ENCODE results near the gene CTNNA2. TPM values are rescaled to one million over a fixed set of nuclear protein-coding genes. Genes with fewer than 3 reads are reported as not detected.

CTNNA2 gene
- total RNA-seq, 1 experiment from 2014 or later: 5.5 TPM

DNA sequence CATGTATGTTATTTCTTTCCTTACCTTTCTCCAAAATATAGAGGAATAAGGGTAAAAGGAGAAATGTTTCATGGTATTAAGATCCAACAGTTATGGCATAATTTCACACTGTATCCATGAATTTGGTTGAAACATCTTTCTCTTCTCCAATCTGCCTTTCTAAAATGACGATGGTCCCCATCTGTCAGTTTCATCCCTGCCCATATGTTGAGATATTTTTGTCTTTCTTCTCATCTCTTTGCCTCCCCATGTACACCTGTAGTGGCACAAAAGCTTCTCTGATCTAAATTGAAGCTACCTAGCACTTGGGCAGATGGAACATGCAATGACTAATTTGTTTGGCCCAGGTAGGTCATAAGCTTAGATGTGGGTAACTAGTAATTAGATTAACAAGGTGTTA is 882.4 kb downstream of the CTNNA2 start:
- Histone ChIP-seq H3K79me1 (ENCODE audit: insufficient read depth, low read depth, low read length, poor library complexity, severe bottlenecking) (no peaks in the 10 kb centered on the region), H3K79me2 (ENCODE audit: insufficient read depth, low read length) (no peaks in the 10 kb centered on the region), H2BK12ac (ENCODE audit: insufficient read length, low read depth, low read length) (no peak overlapping the region), H3K9ac (ENCODE audit: extremely low read depth, insufficient read length, low read length) (no peak overlapping the region), H3K27me3 (ENCODE audit: insufficient read depth, low read length) (no peaks in the 10 kb centered on the region), H4K91ac (ENCODE audit: insufficient read length, low read depth, low read length) (no peak overlapping the region), H3K9me3 (ENCODE audit: control insufficient read depth, low read depth, low read length) (no peaks in the 10 kb centered on the region), H3K56ac (ENCODE audit: insufficient read length, low read depth, low read length) (no peak overlapping the region), H2BK15ac (ENCODE audit: low read depth, low read length) (no peak overlapping the region), H3K23ac (ENCODE audit: insufficient read length, low read depth, low read length) (no peak overlapping the region), H3K4me1 (ENCODE audit: insufficient read depth, low read length) (no peaks in the 10 kb centered on the region), H3K23me2 (ENCODE audit: insufficient read length, low read depth, low read length, poor library complexity, severe bottlenecking) (no peaks in the 10 kb centered on the region), H3K18ac (ENCODE audit: insufficient read length, low read depth, low read length) (no peak overlapping the region), H2AK5ac (ENCODE audit: insufficient read length, low read length) (no peak overlapping the region), H4K20me1 (ENCODE audit: control insufficient read depth, insufficient read depth, insufficient read length) (no peaks in the 10 kb centered on the region), H2BK120ac (ENCODE audit: low read depth, low read length, poor library complexity, severe bottlenecking) (no peak overlapping the region), H2BK5ac (ENCODE audit: insufficient read length, low read length) (no peak overlapping the region), H2AFZ (ENCODE audit: low read length) (no peak overlapping the region), H3K14ac (ENCODE audit: insufficient read depth, low read length) (no peak overlapping the region), H3K4me2 (ENCODE audit: insufficient read depth, insufficient read length, low read length) (no peak overlapping the region), H3K4ac (ENCODE audit: low read depth, low read length) (no peak overlapping the region), H2BK20ac (ENCODE audit: low read depth, low read length, poor library complexity, severe bottlenecking) (no peak overlapping the region), H3T11ph (ENCODE audit: low read length) (no peak overlapping the region), H3K27ac (ENCODE audit: insufficient read length, low read depth, low read length) (no peak overlapping the region), H4K5ac (ENCODE audit: insufficient read length, low read depth, low read length) (no peak overlapping the region), H4K8ac (replicated peaks; ENCODE audit: insufficient read length, low read depth, low read length) (no peak overlapping the region)
- no peaks in the 10 kb centered on the region for H3K4me1 Mint-ChIP-seq
- no peak overlapping the region for H3K4me3 Mint-ChIP-seq
- H3K27me3 Mint-ChIP-seq (ENCODE audit: low read depth): no peaks in the 10 kb centered on the region; the same call in none of the 2 replicates
- no CpG with 5 or more reads among the region's 1 CpG for WGBS (ENCODE audit: extremely low coverage, insufficient read length, low lambda C conversion rate)
- DNase-seq: no peak
- TF ChIP-seq, protein P1, sequence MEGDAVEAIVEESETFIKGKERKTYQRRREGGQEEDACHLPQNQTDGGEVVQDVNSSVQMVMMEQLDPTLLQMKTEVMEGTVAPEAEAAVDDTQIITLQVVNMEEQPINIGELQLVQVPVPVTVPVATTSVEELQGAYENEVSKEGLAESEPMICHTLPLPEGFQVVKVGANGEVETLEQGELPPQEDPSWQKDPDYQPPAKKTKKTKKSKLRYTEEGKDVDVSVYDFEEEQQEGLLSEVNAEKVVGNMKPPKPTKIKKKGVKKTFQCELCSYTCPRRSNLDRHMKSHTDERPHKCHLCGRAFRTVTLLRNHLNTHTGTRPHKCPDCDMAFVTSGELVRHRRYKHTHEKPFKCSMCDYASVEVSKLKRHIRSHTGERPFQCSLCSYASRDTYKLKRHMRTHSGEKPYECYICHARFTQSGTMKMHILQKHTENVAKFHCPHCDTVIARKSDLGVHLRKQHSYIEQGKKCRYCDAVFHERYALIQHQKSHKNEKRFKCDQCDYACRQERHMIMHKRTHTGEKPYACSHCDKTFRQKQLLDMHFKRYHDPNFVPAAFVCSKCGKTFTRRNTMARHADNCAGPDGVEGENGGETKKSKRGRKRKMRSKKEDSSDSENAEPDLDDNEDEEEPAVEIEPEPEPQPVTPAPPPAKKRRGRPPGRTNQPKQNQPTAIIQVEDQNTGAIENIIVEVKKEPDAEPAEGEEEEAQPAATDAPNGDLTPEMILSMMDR (conservative IDR thresholded peaks at IDR 0.05): no peak
- peaks cover 0 to 5% (median 0%) of the 10 kb centered on the region in 3 experiments; a peak in 3 of 7 replicates for H3K36me3 Mint-ChIP-seq (ENCODE audit: insufficient read depth in 1 of 3, low read depth in 3 of 3)
- H3K9me3 Mint-ChIP-seq: peaks cover 0 to 5% of the 10 kb centered on the region in 2 experiments; a peak in 2 of 5 replicates
- H3K27ac Mint-ChIP-seq: no peak overlapping the region

Data from H9 (cell line).